NCI-H526 treated with DMSO at 0.1 percent for 48 hours (cell line): ENCODE data around the gene FUT3.
"Not testable (repeated sequence)": the region's sequence is repeated elsewhere in the genome, so short reads cannot be mapped to it uniquely, and the experiment has no call there.

Experiments used
- DNase-seq: peaks from one replicate; lab custom pipeline; 2025; lab: John Stamatoyannopoulos, UW

FUT3 gene

DNA sequence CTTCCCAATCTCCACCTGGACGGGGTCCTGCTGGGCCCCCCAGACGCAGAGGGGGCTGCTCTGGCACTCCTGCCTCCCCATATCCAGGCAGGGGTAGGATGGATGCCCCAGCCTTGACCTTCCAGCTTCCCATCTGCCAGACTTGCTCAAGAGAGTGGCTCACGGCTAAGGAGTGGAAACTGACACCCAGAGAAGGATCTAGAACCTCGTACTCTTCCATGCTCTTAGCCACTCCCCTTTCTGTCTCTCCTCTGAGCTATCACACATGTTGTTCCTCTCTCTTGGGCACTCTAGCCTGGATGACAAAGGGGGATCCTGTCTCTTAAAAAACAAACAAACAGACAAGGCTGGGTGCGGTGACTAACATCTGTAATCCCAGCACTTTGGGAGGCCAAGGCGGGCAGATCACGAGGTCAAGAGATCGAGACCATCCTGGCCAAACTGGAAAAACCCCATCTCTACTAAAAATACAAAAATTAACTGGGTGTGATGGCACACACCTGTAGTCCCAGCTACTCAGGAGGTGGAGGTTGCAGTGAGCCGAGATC, 31.2 kb upstream of the FUT3 start:
- DNase-seq: no peak

DNA sequence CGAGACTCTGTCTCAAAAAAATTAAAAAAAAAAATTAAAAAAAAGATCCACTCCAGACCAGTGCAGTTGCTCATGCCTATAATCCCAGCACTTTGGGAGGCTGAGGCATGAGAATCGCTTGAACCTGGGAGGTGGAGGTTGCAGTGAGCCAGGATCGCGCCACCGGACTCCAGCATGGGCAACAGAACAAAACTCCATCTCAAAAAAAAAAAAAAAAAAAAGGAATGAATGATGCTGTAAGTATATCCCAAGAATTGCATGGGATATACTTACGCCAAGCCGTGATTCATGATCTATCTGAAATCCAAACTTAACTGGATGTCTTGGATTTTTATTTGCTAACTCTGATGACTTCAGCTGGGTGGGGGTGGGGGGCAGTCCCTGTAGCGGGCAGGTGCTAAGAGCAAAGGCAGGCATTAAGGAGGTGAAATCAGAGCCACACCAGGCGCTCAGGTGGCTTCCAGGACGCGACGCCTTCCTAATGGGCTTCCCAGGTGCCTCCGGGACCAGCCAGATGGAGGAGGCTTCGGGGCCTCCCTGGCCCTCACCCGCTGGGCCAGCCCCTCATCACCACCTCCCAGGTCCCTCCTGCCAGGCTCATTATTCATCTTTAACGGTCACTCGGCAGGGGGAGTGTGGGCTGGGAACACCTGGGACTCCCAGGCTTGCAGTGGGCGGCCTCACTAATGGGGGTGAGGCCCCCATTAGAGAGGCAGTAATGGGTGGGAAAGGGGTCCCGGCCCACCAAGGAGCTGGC, 30.5 kb upstream of the FUT3 start:
- no peak for DNase-seq

DNA sequence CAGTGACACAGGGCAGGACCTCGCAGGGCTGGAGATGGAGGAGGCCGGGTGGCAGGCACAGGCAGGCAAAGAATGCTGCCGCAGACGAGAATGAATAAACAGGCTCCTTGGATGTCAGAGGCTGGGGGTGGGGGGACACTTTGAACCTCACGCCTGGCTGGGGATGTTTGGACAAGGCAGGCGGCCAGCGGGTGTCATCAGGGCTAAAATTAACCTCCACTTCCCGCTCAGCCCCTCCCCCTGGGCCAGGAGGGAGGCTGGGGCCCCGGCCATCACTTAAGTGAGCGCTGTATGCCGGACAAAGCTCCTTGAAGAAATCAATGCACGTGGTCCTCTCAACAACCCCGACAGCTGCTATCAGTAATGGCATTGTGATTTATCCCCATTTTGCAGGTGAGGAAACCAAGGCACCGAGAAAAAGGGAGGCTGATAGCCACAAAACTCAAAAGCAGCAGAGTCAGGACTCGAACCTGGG, 29.4 kb upstream of the FUT3 start:
- no peak for DNase-seq

DNA sequence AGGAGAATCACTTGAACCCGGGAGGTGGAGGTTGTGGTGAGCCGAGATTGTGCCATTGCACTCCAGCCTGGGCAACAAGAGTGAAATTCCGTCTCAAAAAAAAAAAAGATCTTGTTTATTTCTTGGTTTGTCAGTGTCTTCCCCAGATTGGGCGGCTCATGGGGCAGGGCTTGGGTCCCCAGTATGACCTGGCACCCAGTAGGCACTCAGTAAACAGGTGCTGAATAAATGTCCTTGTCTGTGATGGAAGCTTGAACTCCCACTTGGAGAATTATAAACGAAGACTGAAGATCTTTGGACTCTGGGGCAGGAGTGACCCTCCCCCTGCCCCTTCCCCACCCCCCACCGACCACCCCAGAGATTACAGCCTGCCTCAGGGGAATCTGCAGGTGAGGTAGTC, 28.9 kb upstream of the FUT3 start:
- no peak for DNase-seq

DNA sequence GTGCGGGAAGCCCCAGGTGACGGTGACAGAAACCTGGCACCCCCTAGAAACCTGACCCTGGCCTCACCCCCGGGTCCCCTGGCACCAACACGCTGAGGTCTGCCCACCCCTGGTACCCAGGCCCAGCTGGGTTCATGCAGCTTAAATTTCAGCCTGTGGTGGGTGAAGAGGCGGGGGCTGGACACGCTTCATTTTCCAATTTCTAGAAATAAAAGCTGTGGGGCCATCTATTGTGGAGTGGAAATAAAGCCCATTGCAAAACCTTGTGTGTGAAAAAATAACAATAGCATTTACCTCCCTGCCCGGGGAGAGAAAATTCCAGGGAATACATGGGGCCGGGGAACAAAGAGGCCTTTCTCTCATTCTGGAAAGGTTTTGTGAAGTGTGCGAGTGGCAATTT, 26.6 kb upstream of the FUT3 start:
- no peak for DNase-seq

DNA sequence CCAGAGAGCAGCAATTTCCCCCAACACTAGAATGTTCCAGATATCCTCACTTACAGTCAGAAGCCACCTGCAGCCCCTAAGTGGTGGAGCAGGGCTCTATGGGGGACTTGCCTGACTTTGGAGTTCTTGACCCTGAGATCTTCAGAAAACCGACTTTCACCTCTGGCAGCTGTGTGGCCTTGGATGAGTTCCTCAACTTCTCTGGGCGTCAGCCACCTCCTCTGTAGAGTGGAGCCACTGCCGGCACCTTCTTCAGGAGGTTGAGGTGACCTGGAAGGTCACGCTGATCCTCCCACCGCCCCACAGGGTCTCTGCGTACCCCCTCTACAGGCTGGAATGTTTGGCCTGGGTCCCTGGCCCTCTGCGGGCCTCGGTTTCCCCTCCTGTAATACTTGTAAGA, 26.2 kb upstream of the FUT3 start:
- DNase-seq: no peak

DNA sequence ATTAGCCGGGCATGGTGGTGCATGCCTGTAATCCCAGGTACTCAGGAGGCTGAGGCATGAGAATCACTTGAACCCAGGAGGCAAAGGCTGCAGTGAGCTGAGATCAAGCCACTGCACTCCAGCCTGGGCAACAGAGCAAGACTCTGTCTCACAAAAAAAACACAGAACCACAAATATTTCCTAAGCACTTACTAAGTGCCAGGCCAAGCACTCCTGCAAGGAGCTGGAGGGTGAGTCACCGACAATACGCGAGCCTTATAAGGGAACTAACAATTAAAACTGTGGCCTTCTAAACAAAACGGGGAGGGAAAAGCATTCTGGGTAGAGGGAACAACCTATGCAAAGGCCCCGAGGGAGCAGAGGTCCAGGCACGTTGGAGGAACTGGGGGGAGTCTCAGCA, 23.2 kb upstream of the FUT3 start:
- not testable (repeated sequence) for DNase-seq

DNA sequence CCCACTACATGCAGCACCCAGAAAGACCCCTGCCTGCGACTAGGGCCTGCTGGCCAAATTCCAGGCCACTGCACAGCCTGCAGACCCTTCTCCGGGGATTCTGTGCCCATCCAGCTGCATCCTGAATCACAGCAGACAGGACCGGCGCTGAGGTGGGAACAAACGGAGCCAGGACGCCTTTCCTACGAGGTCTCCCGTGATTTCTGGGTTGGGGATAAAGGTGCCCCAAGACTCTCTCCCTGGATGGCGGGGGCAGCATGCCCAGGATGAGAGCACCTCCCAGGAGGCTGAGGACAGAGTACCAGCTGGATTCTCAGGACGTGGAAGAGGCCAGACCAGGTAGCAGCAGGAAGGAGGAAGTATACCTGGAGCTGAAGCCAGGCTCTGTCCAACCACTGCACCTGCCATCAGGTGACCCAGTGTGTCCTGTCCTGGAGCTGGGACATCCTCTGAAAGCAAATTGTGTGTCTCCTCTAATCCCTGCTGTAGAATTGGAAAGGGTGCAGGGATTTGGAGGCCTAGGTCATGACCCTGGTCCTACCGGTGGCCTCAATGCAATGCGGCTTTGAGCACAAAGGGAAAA, 22.5 kb upstream of the FUT3 start:
- DNase-seq: no peak

DNA sequence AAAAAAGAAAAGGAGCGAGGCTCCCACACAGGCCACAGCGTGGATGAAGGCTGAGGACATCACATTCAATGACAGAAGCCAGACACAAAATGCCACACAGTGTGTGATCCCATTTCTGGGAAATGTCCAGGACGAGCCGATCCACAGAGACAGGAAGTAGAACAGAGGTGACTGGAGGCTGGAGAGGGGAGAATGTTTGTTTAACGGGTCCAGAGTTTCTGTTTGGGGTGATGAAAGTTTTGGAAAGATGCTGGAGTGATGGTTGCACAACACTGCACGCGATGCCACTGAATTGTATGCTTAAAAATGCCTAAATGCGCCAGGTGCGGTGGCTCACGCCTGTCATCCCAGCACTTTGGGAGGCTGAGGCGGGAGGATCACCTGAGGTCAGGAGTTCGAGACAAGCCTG, 19.7 kb upstream of the FUT3 start:
- DNase-seq: no peak

DNA sequence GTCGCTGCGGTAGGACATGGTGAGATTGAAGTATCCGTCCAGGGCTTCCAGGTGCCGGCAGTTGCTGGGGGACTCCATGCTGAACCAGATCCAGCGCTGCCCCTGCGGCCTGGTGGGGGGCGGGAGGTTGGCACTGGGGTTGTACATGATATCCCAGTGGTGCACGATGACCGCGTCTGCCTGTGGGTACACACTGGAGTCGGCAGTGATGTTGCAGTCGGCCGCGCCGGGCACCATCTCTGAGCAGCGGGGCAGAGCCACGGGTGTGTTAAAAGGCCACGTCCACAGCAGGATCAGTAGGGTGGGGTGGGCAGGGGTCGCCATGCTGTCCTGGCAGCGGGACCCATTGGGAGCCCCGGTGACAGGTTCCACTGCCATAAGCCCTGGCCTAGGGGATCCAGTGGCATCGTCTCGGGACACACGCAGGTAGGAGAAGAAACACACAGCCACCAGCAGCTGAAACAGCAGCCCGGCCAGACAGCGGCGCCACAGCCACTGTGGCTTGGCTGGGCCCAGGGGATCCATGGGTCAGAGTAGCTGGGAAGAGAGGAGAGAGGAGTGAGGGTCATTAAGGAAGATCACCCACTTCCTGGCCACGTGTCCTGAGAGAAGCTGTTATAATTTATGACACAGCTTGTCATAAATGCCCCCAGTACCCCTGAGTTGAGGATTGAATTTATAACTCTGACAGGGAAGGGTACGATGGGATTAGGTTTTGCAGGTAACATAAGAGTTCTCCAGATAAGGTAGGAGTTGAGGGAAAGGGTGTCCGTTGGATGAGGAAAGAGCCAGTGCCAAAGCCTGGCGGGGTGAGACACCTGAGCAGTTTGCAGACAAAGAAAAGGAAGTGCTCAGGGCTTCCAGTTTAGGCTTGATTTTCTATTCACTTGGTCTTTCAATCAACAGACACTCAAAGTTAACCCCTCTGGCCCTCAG, 16.2 kb upstream of the FUT3 start:
- DNase-seq: no peak

DNA sequence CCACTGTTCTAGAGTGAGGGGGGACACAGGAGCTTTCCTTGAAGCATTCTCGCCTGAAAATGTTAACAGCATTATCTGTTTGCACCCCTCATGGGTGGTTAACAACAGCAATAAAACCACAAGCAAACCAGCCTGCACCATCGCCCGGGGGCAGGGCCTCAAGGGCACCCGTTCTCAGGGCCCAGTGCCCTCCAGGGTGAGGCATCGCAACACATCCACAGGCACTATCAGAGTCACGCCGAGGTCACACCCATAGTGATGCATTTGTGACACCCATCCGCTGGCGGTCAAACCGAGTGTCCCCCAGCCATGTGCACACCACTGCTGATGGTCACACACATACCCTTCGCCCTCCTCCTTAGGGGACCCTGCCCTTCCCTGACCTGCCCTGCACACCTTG, 14.5 kb upstream of the FUT3 start:
- no peak for DNase-seq

DNA sequence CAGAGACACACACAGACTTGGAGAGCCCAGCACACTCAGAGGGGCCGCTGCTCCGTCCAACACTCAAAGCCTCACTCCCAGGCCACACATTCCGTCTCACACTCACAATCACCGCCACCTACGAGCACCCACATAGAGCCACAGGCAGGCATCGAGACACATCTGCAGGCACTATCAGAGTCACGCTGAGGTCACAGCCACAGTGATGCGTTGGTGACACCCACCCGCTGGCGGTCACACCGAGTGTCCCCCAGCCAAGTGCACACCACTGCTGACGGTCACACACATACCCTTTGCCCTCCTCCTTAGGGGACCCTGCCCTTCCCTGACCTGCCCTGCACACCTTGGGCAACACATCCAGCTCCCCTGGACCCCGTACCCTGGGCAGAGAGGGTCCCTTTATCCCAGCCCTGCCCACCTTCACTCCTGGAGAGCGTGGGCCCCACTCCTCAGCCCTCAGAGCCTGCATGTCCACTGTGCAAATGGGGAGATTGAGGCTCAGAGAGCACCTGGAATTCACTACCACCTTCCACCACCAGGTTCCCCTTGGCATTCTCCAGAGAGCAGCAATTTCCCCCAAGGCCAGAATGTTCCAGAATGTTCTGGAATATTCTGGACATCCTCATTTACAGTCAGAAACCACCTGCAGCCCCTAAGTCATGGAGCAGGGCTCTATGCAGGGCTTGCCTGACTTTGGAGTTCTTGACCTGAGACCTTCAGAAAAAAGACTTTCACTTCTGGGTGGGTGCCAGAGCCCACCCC, 13.7 kb upstream of the FUT3 start:
- DNase-seq: no peak

DNA sequence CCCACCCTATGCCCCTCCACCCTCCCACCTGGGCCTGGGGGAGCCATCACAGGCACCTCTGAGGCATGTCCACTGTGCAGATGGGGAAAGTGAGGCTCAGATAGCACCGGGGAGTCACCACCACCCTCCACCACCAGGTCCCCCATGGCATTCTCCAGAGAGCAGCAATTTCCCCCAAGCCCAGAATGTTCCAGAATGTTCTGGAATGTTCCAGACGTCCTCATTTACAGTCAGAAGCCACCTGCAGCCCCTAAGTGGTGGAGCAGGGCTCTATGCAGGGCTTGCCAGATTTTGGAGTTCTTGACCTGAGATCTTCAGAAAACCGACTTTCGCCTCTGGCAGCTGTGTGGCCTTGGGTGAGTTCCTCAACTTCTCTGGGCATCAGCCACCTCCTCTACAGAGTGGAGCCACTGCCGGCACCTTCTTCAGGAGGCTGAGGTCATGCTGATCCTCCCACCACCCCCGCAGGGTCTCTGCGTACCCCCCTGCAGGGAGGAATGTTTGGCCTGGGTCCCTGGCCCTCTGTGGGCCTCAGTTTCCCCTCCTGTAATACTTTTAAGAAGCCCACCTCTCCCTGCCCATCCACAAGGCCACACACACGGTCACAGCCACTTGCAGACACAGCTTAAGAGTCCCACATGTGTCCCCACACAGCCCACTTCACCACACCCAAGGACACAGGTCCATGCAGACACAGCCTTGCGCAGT, 12.9 kb upstream of the FUT3 start:
- DNase-seq: no peak

DNA sequence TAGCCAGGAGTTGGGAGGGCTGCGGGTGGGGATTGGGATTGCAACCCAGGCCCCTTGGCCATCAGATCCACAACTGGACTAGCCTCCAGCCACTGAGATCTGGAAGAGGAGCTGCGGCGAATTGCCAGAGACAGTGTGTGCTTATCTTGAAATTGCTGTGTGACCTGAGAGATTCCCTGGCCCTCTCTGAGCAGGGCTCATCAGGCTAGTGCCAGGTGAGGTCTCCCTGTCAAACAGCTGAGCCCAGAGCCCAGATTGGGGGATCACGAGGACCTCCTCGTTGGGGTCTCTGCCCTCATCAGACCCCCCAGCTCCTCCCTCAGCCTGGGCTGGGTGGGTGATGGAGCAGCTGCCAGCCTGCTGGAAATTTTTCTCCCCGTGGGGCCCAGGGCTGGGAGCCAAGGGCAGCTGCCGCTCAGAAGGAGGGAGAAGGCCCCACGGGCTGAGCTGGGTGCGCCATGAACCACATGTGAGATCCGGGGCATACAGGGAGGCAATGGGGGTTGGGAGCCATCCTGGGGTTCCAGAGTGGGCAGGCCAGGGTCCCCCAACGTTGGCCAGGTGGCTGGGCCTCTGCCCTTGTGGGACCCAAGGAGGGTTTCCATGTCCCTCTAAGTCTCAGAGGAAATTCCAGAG, 11.9 kb upstream of the FUT3 start:
- no peak for DNase-seq

DNA sequence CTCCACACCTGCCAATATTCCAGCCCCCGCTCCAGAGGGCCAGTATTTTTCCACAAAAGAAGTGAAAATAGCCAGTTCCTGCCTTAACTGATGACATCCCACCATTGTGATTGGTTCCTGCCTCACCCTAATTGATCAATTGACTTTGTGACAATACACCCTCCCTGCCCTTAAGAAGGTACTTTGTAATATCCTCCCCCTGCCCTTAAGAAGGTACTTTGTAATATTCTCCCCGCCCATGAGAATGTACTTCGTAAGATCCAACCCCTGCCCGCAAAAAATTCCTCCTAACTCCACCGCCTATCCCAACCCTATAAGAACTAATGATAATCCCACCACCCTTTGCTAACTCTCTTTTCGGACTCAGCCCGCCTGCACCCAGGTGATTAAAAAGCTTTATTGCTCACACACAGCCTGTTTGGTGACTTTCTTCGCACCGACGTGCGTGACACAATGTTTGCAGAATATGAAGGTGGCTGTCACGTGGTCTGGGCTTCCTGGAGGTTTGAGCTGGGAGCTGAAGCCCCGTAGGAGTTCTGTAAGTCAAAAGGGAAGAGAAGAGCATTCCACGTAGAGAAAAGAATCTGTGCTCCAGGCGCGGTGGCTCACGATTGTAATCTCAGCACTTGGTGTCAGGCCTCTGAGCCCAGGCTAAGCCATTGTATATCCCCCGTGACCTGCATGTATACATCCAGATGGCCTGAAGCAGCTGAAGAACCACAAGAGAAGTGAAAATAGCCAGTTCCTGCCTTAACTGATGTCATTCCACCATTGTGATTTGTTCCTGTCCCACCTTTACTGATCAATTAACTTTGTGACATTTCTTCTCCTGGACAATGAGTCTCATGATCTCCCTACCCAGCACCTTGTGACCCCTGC, 6.2 kb upstream of the FUT3 start:
- DNase-seq: no peak

DNA sequence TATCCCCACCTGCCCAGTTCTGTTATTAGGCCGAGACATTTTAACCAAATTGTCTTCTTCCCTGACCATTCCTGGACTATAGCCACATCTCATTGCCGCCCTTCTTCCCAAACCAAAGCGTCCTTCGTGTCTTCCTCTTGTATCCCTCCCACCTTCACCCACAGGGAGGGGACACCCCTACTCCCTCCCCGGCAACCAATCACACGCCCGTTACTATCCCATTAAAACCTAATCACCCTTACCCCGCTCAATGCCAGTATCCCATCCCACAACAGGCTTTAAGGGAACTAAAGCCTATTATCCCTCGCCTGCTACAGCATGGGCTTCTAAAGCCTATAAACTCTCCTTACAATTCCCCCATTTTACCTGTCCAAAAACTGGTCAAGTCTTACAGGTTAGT, 3.9 kb upstream of the FUT3 start:
- not testable (repeated sequence) for DNase-seq

DNA sequence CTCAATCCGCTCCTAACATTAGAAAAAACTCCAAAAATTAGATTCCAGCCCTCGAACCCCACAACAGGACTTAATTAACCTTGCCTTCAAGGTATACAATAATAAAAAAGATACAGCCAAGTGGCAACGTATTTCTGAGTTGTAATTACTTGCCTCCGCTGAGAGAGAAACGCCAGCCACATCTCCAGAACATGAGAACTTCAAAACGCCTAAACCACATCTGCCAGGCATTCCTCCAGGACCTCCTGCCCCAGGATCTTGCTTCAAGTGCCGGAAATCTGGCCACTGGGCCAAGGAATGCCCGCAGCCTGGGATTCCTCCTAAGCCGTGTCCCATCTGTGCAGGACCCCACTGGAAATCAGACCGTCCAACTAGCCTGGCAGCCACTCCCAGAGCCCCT, 2.9 kb upstream of the FUT3 start:
- not testable (repeated sequence) for DNase-seq

DNA sequence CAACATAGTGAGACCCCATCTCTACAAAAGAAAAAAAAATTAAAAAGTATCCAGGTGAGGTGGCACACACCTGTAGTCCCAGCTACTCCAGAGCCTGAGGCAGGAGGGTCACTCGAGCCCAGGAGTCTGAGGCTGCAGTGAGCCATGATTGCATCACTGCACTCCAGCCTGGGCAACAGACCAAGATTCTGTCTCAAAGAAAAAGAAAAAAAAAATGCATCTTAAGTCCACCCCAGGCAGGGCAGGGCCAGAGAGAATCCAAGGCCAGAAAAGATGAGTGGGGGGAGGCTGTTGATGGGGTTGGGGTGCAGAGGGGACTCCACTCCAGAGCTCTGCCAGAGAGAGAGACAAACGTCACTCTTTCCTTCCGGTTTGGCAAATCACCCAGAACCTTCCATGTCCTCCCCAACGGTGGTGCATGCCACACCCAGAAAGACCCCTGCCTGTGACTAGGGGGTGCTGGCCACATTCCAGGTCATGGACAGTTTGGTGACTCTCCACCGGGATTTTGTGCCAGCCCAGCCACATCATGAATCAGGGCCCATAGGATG, 431 bp downstream of the FUT3 start:
- no peak for DNase-seq

DNA sequence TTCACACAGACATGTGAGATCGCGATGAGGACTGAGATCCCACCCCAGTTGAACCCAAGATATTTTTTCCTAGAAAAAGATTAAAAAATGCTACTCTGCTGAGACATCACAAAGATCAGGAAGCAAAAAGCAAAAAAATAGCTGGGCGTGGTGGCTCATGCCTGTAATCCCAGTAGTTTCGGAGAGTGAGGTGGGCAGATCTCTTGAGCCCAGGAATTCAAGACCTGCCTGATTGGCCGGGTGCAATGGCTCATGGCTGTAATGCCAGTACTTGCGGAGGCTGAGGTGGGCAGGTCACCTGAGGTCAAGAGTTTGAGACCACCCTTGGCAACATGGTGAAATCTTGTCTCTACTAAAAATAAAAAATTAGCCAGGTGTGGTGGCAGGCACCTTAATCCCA, 1.1 kb downstream of the FUT3 start:
- no peak for DNase-seq
